Measurements from ENCODE around the gene PRRC2C.

GRCh38 chr1:171545523-171545922 is 60.2 kb downstream of the PRRC2C start:
- TF ChIP-seq, protein P1, sequence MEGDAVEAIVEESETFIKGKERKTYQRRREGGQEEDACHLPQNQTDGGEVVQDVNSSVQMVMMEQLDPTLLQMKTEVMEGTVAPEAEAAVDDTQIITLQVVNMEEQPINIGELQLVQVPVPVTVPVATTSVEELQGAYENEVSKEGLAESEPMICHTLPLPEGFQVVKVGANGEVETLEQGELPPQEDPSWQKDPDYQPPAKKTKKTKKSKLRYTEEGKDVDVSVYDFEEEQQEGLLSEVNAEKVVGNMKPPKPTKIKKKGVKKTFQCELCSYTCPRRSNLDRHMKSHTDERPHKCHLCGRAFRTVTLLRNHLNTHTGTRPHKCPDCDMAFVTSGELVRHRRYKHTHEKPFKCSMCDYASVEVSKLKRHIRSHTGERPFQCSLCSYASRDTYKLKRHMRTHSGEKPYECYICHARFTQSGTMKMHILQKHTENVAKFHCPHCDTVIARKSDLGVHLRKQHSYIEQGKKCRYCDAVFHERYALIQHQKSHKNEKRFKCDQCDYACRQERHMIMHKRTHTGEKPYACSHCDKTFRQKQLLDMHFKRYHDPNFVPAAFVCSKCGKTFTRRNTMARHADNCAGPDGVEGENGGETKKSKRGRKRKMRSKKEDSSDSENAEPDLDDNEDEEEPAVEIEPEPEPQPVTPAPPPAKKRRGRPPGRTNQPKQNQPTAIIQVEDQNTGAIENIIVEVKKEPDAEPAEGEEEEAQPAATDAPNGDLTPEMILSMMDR (IDR thresholded peaks at IDR 0.05) = no peak
- TF ChIP-seq POLR2A (IDR thresholded peaks at IDR 0.05) = no peak

Measured in thyroid gland (tissue), 4 donors.